ENCODE results near the gene FAM3B.
"Not testable (repeated sequence)": the region's sequence is repeated elsewhere in the genome, so short reads cannot be mapped to it uniquely, and the experiment has no call there.

FAM3B gene

DNA sequence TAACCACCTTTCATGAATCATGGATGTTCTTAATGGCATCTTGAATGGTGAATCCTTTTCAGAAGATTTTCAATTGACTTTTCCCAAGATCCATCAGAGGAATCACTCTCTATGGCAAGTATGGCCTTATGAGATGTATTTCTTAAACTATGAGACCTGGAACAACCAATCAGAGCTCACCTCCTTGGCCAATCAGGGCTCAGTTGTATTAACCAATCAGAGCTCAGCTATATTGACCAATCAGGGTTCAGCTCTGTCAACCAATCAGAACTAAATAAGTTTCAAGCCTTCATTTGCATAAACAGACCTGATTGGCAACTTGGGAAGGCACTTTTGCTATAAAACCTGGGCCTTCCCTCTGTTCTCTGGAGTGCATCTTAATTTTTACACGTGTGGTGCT is 13.6 kb upstream of the FAM3B start:
- no peak overlapping the region for H3K4me3 ChIP-seq (ENCODE audit: low read length)
- TF ChIP-seq, protein P1, sequence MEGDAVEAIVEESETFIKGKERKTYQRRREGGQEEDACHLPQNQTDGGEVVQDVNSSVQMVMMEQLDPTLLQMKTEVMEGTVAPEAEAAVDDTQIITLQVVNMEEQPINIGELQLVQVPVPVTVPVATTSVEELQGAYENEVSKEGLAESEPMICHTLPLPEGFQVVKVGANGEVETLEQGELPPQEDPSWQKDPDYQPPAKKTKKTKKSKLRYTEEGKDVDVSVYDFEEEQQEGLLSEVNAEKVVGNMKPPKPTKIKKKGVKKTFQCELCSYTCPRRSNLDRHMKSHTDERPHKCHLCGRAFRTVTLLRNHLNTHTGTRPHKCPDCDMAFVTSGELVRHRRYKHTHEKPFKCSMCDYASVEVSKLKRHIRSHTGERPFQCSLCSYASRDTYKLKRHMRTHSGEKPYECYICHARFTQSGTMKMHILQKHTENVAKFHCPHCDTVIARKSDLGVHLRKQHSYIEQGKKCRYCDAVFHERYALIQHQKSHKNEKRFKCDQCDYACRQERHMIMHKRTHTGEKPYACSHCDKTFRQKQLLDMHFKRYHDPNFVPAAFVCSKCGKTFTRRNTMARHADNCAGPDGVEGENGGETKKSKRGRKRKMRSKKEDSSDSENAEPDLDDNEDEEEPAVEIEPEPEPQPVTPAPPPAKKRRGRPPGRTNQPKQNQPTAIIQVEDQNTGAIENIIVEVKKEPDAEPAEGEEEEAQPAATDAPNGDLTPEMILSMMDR (conservative IDR thresholded peaks at IDR 0.05; ENCODE audit: low read depth, low read length): no peak
- no peak for DNase-seq (ENCODE audit: low read depth)

GRCh38 chr21:41304068-41304720 is 12.4 kb upstream of the FAM3B start:
- DNase-seq (ENCODE audit: low read depth): no peak
- no peak overlapping the region for H3K4me3 ChIP-seq (ENCODE audit: low read length)
- TF ChIP-seq, protein P1 (conservative IDR thresholded peaks at IDR 0.05; ENCODE audit: low read depth, low read length): no peak

DNA sequence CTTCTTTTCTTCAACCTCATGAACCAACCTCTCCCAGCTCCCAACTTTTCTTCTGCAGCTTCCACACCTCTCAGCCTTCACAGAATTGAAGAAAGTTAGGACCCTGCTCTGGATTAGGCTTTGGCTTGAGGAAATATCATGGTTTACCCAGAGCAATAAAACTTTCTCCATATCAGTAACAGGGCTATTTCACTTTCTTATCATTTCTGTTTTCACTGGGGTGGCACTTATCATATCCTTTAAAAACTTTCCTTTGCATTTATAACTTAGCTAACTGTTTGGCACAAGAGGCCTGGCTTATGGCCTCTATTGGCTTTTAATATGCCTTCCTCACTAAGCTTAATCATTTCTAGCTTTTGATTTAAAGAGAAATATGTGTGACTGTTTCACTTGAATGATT is 9.4 kb upstream of the FAM3B start:
- DNase-seq (ENCODE audit: low read depth): no peak
- H3K4me3 ChIP-seq (ENCODE audit: low read length): no peak overlapping the region
- TF ChIP-seq, protein P1 (conservative IDR thresholded peaks at IDR 0.05; ENCODE audit: low read depth, low read length): no peak

- DNase-seq (ENCODE audit: low read depth): not testable (repeated sequence)
Observed at GRCh38 chr21:41313285-41314164, 3.1 kb upstream of the FAM3B start.

GRCh38 chr21:41315726-41316125 is 875 bp upstream of the FAM3B start:
- TF ChIP-seq, protein P1 (conservative IDR thresholded peaks at IDR 0.05; ENCODE audit: low read depth, low read length): no peak

More at GRCh38 chr21:41313285-41314164, 3.1 kb upstream of the FAM3B start:
- not testable (repeated sequence) for H3K4me3 ChIP-seq (ENCODE audit: low read length)

DNA sequence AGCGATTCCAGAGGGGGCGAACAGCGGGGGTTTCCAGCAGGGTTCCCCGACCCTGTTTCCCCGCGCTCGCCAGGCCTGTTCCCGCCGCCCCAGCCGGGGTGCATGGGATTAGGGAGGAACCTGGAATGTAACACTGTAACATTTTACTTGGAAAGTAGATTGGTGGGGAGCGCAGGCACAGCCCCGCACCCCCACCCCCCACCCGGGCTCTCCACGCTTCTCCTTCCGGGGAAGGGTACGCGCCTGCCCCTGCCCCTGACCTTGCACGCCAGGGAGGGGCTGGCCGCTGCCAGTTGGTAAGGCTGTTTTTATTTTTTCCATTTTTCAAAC is 427 bp downstream of the FAM3B start:
- H3K4me3 ChIP-seq (ENCODE audit: low read length): no peak overlapping the region
- TF ChIP-seq, protein P1 (conservative IDR thresholded peaks at IDR 0.05; ENCODE audit: low read depth, low read length): no peak
- no peak for DNase-seq (ENCODE audit: low read depth)

More at GRCh38 chr21:41315726-41316125, 875 bp upstream of the FAM3B start:
- DNase-seq (ENCODE audit: low read depth): no peak
- no peak overlapping the region for H3K4me3 ChIP-seq (ENCODE audit: low read length)

- DNase-seq (ENCODE audit: low read depth): no peak
- TF ChIP-seq, protein P1 (conservative IDR thresholded peaks at IDR 0.05; ENCODE audit: low read depth, low read length): no peak
- H3K4me3 ChIP-seq (ENCODE audit: low read length): no peak overlapping the region
Observed at GRCh38 chr21:41317458-41317857, 857 bp downstream of the FAM3B start.

Measured in retinal pigment epithelial cell (primary cell).